T-helper 1 cell treated with Interleukin-12 subunit alpha and Interleukin-12 subunit beta and Interleukin-4 antibody, amounts not matched to agents 30 μg/mL and 1 μg/mL, for 36 hours (primary cell): Measurements from ENCODE around the gene THSD7B.

Experiments used
- H3K27ac Mint-ChIP-seq: one replicate; pipeline ENCODE4 v1.8.0; 2021; ENCODE audit warnings: mild to moderate bottlenecking, mixed read lengths
- H3K27me3 Mint-ChIP-seq: one replicate; pipeline ENCODE4 v1.8.0; 2021; ENCODE audit warnings: low read depth, mixed read lengths
- H3K36me3 Mint-ChIP-seq: one replicate; pipeline ENCODE4 v1.8.0; 2021; ENCODE audit warnings: low read depth, mixed read lengths
- H3K4me1 Mint-ChIP-seq: one replicate; pipeline ENCODE4 v1.8.0; 2021; ENCODE audit warnings: low read depth, mixed read lengths
- H3K4me3 Mint-ChIP-seq: one replicate; pipeline ENCODE4 v1.8.0; 2021; ENCODE audit warnings: mild to moderate bottlenecking, moderate library complexity, mixed read lengths
- H3K9me3 Mint-ChIP-seq: one replicate; pipeline ENCODE4 v1.8.0; 2021; ENCODE audit warnings: mixed read lengths

Gene THSD7B

DNA sequence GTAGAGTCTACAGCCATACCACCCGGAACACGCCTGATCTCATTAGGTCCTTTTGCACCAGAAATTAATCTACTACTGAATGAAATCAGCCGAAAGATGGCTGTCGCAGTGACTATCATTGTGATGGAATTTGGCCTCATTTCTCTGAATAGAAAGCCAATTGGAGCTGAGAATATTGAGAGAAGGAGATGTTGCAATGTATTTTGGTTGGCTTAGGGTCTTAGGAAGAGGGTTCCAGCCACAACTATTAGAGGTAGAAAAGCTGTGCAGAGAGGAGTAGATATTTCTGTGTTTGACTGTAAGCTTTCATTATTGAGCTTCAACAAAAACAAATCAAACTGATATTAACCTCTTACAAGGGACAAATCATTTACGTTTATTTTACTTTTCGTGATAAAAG, 98.1 kb downstream of the THSD7B start:
- H3K4me3 Mint-ChIP-seq: no peak overlapping the region
- H3K27ac Mint-ChIP-seq: no peak overlapping the region
- H3K27me3 Mint-ChIP-seq: no peaks in the 10 kb centered on the region
- no peaks in the 10 kb centered on the region for H3K4me1 Mint-ChIP-seq
- no peaks in the 10 kb centered on the region for H3K9me3 Mint-ChIP-seq
- H3K36me3 Mint-ChIP-seq: no peaks in the 10 kb centered on the region

DNA sequence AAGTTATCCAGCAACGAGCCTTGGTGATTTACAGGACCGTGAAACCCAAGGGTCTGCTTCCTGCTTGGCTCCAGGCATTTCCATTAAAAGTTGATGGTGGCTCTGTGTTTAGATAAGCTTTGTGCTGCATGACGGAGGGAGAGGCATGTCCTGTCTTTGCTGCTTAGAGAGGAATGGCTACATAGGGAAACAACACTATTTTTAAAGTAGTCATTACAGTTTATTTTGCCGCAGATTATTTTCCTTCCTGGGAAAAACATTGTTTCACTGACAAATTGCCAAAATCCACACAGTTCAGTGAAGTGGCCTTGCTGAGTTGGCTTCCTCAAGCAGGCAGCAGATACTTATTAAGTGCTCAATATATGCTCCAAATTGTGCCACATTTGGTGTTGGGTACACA, 98.5 kb downstream of the THSD7B start:
- Mint-ChIP-seq H3K9me3 (no peaks in the 10 kb centered on the region), H3K27ac (no peak overlapping the region), H3K27me3 (no peaks in the 10 kb centered on the region), H3K36me3 (no peaks in the 10 kb centered on the region), H3K4me3 (no peak overlapping the region), H3K4me1 (no peaks in the 10 kb centered on the region)

DNA sequence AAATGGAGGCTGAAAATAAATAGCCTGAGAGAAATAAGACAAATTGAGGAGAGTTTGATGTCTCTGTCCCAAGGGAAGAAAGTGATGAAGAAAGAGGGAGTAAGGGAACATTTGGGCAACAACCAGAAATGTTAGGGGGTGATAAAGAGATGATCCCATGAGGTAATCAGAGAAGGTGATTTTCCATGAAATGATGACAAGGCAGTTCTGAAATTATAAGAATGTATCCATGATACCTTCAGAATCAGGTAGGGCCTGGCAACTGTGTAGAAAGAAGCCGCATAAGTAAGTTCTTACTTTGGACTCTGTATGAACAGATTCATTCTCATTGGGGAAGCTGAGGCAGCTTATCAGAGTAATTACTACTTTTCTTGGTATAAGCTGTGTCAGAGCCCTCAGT, 106.1 kb downstream of the THSD7B start:
- no peaks in the 10 kb centered on the region for H3K36me3 Mint-ChIP-seq
- no peak overlapping the region for H3K27ac Mint-ChIP-seq
- H3K4me1 Mint-ChIP-seq: no peaks in the 10 kb centered on the region
- H3K27me3 Mint-ChIP-seq: no peaks in the 10 kb centered on the region
- H3K4me3 Mint-ChIP-seq: no peak overlapping the region
- no peaks in the 10 kb centered on the region for H3K9me3 Mint-ChIP-seq

DNA sequence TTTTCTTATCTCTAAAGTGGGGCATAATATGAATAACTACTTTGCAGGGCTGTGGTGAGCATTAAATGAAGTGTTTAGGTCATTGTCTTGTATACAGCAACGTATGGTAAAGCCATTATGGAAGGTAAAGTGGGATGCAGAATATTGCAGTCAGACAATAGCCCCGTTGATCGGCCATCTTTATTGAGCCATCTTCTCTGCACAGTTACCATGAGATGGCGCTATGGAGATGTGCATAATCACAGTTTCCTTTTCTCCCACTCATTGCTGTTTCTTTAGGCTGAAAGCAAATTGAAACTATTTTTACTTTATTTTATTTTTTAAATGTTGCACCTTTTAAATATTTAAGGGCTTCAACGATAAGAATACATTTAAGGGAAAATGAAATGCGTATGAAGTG, 108.9 kb downstream of the THSD7B start:
- no peaks in the 10 kb centered on the region for H3K27me3 Mint-ChIP-seq
- no peaks in the 10 kb centered on the region for H3K4me1 Mint-ChIP-seq
- no peak overlapping the region for H3K27ac Mint-ChIP-seq
- no peak overlapping the region for H3K4me3 Mint-ChIP-seq
- H3K36me3 Mint-ChIP-seq: no peaks in the 10 kb centered on the region
- no peaks in the 10 kb centered on the region for H3K9me3 Mint-ChIP-seq

DNA sequence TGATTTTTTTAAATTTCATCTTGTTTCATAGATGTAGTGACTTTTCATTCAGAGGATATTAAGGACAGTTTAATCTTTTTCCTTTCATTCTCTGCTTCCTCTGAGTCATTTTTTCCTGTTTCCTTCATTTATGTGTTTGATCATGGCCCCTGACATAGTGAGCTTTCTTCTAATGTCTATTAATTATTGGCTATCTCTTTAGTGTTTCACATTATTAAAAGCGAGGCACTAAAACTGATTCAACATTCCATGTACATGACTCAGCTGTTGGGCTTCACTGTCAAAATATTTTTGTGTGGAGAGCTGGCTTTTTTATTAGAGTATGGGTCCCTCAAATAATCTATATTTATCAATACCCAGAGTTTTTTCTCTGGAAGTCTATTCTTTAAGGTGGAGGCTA, 125.8 kb downstream of the THSD7B start:
- Mint-ChIP-seq H3K27me3 (no peaks in the 10 kb centered on the region), H3K4me3 (no peak overlapping the region), H3K4me1 (no peaks in the 10 kb centered on the region), H3K9me3 (no peaks in the 10 kb centered on the region), H3K27ac (no peak overlapping the region), H3K36me3 (no peaks in the 10 kb centered on the region)

DNA sequence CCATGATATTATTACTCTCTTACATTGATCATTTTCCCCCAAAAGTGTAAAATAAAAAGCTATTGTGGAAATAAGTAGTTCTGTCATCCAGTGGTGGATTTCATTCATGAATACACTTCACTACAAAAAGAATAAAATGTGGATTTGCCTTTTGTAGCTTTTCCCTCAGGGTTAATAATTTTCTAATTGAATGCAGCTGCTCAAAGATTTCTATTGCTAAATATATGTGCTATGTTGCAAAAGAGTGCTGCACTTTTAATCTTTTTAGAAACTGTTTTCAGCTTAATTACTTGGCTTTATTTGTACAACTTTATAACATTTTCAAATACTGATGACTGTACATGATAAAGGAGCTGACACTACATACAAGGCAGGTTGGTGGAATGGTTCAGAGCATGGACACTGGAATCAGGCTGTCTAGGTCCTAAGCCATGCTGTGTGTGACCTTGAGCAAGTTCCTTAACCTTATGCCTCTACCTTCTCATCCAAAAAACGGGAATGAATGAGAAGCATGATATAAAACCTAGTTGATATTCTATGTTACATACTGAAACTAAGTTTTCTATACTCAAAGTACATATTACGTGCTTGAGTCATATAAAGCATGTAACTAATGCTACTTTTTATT, 128.8 kb downstream of the THSD7B start:
- Mint-ChIP-seq H3K27ac (no peak overlapping the region), H3K36me3 (no peaks in the 10 kb centered on the region), H3K4me1 (no peaks in the 10 kb centered on the region), H3K4me3 (no peak overlapping the region), H3K27me3 (no peaks in the 10 kb centered on the region), H3K9me3 (no peaks in the 10 kb centered on the region)

DNA sequence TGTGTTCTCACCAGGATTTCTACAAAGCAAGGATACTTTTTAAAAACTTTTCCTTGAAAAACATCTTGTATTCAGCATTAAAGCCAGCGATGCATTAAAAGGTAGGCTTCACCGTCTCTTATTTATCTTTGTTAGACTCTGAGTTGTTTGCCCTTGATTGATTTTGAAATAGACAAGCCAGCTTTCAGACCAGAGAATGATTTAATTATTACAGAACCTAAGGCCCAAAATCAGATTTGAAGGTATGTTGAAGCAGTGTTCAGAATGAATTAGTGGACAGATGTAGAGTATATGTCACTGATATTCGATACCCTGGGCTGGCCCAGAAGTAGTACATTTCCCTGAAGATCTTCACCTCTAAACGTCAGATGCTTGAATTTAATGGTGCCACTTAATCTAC, 136.4 kb downstream of the THSD7B start:
- no peaks in the 10 kb centered on the region for H3K36me3 Mint-ChIP-seq
- no peak overlapping the region for H3K4me3 Mint-ChIP-seq
- no peak overlapping the region for H3K27ac Mint-ChIP-seq
- H3K9me3 Mint-ChIP-seq: no peaks in the 10 kb centered on the region
- H3K27me3 Mint-ChIP-seq: no peaks in the 10 kb centered on the region
- no peaks in the 10 kb centered on the region for H3K4me1 Mint-ChIP-seq

DNA sequence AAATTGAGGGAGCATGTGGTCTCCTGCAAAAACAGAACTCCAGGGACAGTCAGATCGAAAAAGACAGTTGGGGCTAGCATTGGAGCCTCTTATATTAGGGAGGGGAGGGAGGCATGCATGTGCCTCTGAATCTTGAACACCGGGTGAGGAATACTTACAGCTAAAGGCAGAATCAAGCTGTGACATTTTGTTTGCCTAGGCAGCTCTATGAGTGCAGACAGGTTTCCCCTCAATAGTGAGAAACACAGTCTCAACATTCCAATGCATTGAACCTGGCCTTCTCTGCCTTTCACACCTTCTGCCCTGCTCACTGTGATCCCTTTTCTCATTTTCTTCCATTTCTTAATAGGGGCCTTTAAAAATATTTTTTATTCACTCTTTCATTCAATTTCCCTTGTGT, 140.4 kb downstream of the THSD7B start:
- Mint-ChIP-seq H3K27ac (no peak overlapping the region), H3K4me1 (no peaks in the 10 kb centered on the region), H3K27me3 (no peaks in the 10 kb centered on the region), H3K36me3 (no peaks in the 10 kb centered on the region), H3K4me3 (no peak overlapping the region), H3K9me3 (no peaks in the 10 kb centered on the region)

DNA sequence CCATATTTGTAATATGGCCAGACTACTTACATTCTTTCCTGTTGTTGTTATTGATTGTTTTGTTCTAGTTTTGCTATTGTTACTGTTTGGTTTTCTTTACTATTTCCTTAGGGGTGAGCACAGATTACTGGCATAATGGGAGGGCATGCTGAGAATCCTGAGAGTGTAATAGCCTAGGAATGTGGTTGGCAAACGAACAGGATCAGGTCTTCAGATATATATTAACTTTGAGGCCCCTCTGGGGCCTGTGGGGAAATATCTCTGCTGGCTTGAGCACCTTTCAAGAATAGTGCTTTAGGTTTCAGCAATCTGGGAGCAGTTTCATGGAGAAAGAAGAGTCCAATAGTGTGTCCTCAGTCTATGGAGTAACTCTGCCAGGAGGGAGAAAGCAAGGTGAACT, 144.4 kb downstream of the THSD7B start:
- Mint-ChIP-seq H3K4me1 (no peaks in the 10 kb centered on the region), H3K4me3 (no peak overlapping the region), H3K9me3 (no peaks in the 10 kb centered on the region), H3K27me3 (no peaks in the 10 kb centered on the region), H3K27ac (no peak overlapping the region), H3K36me3 (no peaks in the 10 kb centered on the region)

DNA sequence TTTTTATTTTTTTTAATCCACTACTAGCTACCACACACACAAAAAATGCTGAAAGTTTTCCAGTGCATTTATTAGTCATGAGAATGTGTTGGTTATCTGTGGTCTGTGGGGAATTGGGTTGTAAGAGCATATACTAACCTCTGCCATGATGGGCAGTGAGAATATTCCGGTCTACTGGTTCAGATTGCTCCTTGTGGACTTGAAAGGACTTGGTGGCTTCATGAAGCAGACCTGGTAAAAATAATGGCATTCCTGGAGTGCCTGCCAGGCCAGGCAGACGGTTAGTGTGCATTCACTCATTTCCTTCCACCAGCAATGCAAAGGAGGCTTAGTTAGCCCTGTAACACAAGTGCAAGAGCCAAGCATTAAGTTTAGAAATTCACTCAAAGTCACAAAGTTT, 150.8 kb downstream of the THSD7B start:
- Mint-ChIP-seq H3K9me3 (no peaks in the 10 kb centered on the region), H3K27ac (no peak overlapping the region), H3K4me3 (no peak overlapping the region), H3K27me3 (no peaks in the 10 kb centered on the region), H3K4me1 (no peaks in the 10 kb centered on the region), H3K36me3 (no peaks in the 10 kb centered on the region)

DNA sequence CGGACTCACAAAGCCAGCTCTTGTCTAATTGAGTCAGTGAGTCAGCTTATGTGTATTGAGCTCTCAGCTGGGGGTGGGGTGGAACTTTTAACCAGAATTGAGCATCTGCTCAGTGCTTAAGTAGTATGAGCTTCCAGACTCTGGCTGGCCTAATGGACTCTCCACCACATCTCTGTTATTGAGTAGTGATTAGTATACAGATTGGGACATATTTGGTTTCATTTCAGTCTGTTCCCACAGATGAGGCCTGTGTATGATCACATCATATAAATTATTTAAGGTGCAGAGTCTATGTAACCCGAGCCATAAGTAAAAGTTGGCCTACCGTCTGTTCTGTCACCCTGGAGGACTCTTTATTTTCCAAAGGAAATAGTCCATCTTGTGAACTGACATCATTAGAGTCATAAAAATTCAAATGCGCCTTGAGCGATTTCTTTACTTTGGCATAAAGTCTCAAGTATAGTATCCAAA, 152.1 kb downstream of the THSD7B start:
- H3K27me3 Mint-ChIP-seq: no peaks in the 10 kb centered on the region
- H3K4me3 Mint-ChIP-seq: no peak overlapping the region
- H3K9me3 Mint-ChIP-seq: no peaks in the 10 kb centered on the region
- H3K36me3 Mint-ChIP-seq: no peaks in the 10 kb centered on the region
- no peak overlapping the region for H3K27ac Mint-ChIP-seq
- no peaks in the 10 kb centered on the region for H3K4me1 Mint-ChIP-seq

DNA sequence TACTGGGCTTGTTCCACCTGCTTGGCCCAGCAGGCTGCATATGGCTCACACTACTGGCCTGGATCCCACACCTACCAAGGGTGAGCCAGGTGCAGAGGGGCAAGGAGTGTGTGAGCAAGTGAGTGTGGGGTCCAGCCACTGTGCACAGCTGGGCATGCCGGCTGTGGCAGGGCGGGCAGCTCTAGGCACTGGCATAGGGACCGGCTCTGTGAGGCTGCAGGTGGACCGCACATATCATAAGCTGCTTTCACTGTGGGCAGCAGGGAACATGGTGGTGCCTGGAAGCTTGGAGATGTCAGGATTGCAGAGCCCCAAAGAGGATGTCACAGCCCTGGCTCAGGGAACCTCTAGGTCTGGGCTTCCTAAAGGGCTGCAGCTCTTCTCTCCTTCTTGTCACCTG, 154.3 kb downstream of the THSD7B start:
- H3K27ac Mint-ChIP-seq: no peak overlapping the region
- H3K4me1 Mint-ChIP-seq: no peaks in the 10 kb centered on the region
- no peak overlapping the region for H3K4me3 Mint-ChIP-seq
- H3K36me3 Mint-ChIP-seq: no peaks in the 10 kb centered on the region
- no peaks in the 10 kb centered on the region for H3K27me3 Mint-ChIP-seq
- peaks cover 7% of the 10 kb centered on the region for H3K9me3 Mint-ChIP-seq

DNA sequence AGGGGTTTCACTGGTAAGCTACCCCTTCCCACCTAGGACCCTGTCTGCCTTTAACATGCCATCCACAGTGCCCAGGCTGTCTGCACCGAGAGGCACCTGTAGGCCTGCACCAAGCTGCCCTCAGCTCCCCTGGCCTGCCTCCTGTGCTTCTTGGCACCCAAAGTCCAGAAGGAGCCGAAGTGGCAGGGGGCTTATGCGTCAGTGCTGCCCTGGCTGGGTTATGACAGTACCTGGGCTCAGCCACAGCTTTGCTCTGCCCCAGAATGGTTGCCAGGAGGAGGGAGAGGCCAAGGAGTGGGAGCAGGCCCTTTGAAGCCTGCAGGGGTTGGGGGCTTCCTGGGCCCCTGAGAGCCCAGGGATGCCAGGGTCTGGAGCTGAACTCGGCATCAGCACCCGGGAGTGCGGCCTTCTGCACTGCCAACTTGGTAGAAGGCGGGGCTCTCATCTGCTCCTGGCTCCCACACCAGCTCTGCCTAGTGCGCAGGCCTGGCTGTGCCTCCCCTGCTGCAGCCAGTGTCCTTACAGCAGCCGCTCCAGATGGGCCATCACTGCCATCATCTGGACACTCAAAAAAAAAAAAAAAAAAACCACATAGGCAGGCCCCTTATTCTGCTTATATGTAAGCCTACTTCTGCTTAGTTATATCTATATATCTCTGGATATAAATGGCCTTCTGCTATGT, 155.4 kb downstream of the THSD7B start:
- Mint-ChIP-seq H3K4me3 (no peak overlapping the region), H3K27ac (no peak overlapping the region), H3K4me1 (no peaks in the 10 kb centered on the region), H3K27me3 (no peaks in the 10 kb centered on the region), H3K9me3 (peaks cover 7% of the 10 kb centered on the region), H3K36me3 (no peaks in the 10 kb centered on the region)

DNA sequence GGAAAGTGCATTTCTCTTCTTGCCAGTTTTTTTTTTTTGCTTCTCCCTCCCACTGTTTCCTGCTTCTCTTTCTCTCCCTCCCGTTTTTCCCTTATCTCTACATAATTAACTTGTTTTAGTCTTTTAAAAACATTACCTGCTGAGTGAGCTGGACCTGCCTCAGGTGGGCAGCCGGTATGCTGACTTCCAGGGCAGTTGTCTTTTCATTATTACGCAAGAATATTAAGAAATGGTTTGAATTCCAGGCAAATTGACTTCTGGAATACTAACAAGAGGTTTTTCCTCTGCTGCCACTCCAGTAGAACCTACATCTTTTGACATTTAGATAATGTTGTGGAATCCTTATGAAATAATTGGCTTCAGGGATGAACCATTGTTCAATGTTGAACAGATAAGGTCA, 161.8 kb downstream of the THSD7B start:
- H3K27ac Mint-ChIP-seq: no peak overlapping the region
- H3K27me3 Mint-ChIP-seq: peaks cover 6% of the 10 kb centered on the region
- H3K36me3 Mint-ChIP-seq: no peaks in the 10 kb centered on the region
- H3K9me3 Mint-ChIP-seq: peaks cover 7% of the 10 kb centered on the region
- no peaks in the 10 kb centered on the region for H3K4me1 Mint-ChIP-seq
- H3K4me3 Mint-ChIP-seq: no peak overlapping the region

DNA sequence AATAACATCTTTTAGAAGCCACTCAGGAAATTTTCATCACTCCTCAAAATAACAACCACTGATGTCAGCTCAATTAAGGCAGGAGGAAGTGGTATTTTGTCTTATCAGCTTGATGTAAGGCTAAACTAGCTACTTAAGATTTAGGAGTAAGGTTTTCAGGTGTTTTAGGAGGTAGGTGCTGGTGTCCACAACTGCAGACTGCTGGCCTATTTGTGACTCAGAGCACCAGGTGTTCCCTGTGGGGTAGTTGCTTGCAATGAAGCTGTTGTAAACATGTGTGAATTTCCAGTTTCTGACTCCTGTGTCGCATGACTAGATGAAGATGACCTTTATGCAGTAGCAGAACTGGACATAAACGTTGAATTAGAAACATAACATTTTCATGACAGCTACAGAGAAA, 164.2 kb downstream of the THSD7B start:
- Mint-ChIP-seq H3K4me1 (no peaks in the 10 kb centered on the region), H3K9me3 (no peaks in the 10 kb centered on the region), H3K27ac (no peak overlapping the region), H3K36me3 (no peaks in the 10 kb centered on the region), H3K4me3 (no peak overlapping the region), H3K27me3 (peaks cover 6% of the 10 kb centered on the region)
